ENCODE data around the gene C1orf210.

DNA sequence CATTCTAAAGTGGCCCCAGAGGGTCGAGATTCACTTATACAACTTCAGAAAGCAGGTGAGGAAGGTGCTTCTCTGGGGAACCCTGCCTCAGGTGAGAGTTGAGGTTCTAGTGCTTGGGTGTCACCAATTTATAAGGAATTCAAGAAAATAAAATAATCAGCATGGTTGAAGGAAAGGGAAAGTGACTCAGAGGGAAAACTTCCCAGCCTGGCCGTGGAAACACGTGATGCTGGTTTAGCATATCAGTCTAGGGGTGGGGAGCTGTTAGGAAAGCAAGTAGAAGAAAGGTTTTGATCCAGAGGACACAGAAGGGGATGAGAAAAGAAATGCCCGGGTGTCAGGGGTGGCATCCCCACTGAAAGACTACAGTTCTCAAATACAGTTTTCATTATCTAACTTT, 53.3 kb downstream of the C1orf210 start:
- no peak for TF ChIP-seq POLR2A (IDR thresholded peaks at IDR 0.05; ENCODE audit: low read depth, low read length)
- TF ChIP-seq POLR2AphosphoS5 (IDR thresholded peaks at IDR 0.05; ENCODE audit: low read depth, low read length) = no peak
- TF ChIP-seq POU2F2 (IDR thresholded peaks at IDR 0.05; ENCODE audit: low read depth, low read length) = no peak
- no peak for TF ChIP-seq TAF1 (IDR thresholded peaks at IDR 0.05; ENCODE audit: low read depth, low read length)
- no peak for TF ChIP-seq SPI1 (IDR thresholded peaks at IDR 0.05; ENCODE audit: low read depth, low read length)

Data from GM12891 (cell line).